K562 (cell line): ENCODE results near the gene DEPDC1B. TPM values are rescaled to one million over a fixed set of nuclear protein-coding genes. Genes with fewer than 3 reads are reported as not detected.
"Not testable (repeated sequence)": the region's sequence is repeated elsewhere in the genome, so short reads cannot be mapped to it uniquely, and the experiment has no call there.

Experiments used
- ATAC-seq: fragments of 200-7000 bp; cut with Tn5 transposase; 3 replicates; pipeline ENCODE4 v1.9.1; 2020; ENCODE audit warnings: moderate library complexity
- BruUV-seq: library from RNA; stranded (reverse); fragments of 400-500 nt; replicated peaks from 2 replicates; lab custom pipeline; 2021; lab: Mats Ljungman, UMichigan
- CTCF ChIA-PET: fragments of 300-600 bp; formaldehyde crosslinking; extraction: SDS; loops from one replicate; lab custom pipeline; 2021; ENCODE audit warnings: low intra/inter-chr PET ratio; lab: Yijun Ruan, JAX
- POLR2A ChIA-PET: fragments of 300-600, 350-650 bp; sonication (Branson Sonifier 250); formaldehyde crosslinking; extraction: SDS; loops from one replicate; lab custom pipeline; 2021; ENCODE audit warnings: antibody characterized with exemption, inconsistent platforms; lab: Yijun Ruan, JAX
- DNase-seq, 4 experiments: peaks; one replicate each; pipeline versions ENCODE4 v3.0.0 to v3.0.0-alpha.2; 2011 to 2018; ENCODE audit warnings: low spot score in 3 of 4, mixed read lengths in 3 of 4; ENCODE audit errors: extremely low read depth in 1 of 4
- FAIRE-seq: peaks from 2 replicates; lab custom pipeline; 2011; peaks lifted over from hg19 to GRCh38; lab: Jason Lieb, UNC
- H2AFZ ChIP-seq: 2 replicates; pipeline ENCODE4 v1.6.0; 2011; ENCODE audit warnings: low read depth, low read length, control low read depth, inconsistent platforms
- H3K27ac ChIP-seq: fragments of 200-600 bp; 3 replicates; pipeline ENCODE4 v1.8.0; 2011; ENCODE audit warnings: low read depth, mild to moderate bottlenecking, control low read depth, inconsistent platforms, low read length, moderate library complexity, mixed read lengths; ENCODE audit errors: extremely low read depth
- H3K27me3 ChIP-seq, 2 experiments: fragments of 300-600 bp in 1 of 2; 2 replicates in 1 of 2; 3 replicates in 1 of 2; pipeline versions ENCODE4 v1.6.0 to v1.8.0; 2011; ENCODE audit warnings: inconsistent platforms in 2 of 2, low read length in 2 of 2, mild to moderate bottlenecking in 1 of 2, mixed read lengths in 1 of 2, moderate library complexity in 1 of 2; ENCODE audit not compliant: control insufficient read depth in 2 of 2, insufficient read depth in 2 of 2
- H3K36me3 ChIP-seq: fragments of 300-600 bp; 3 replicates; pipeline ENCODE4 v1.8.0; 2011; ENCODE audit warnings: mild to moderate bottlenecking, low read length, inconsistent platforms; ENCODE audit not compliant: control insufficient read depth, insufficient read depth
- H3K4me1 ChIP-seq, 2 experiments: fragments of 200-600 bp in 1 of 2; replicated peaks in 1 of 2; 2 replicates in 1 of 2; 3 replicates in 1 of 2; pipeline versions ENCODE4 v1.5.1 to v1.8.0; 2011; ENCODE audit warnings: inconsistent platforms in 2 of 2, low read length in 2 of 2, mild to moderate bottlenecking in 1 of 2, mixed read lengths in 1 of 2, moderate library complexity in 1 of 2; ENCODE audit not compliant: control insufficient read depth in 2 of 2, insufficient read depth in 2 of 2
- H3K4me2 ChIP-seq: 2 replicates; pipeline ENCODE4 v1.6.1; 2011; ENCODE audit warnings: low read length, control low read depth, inconsistent platforms, mixed read lengths; ENCODE audit not compliant: insufficient read depth
- H3K4me3 ChIP-seq: fragments of 200-600 bp; sonication (generic), shearing (Covaris generic); 2 replicates; pipeline ENCODE4 v1.5.1; 2016; ENCODE audit warnings: control low read depth, inconsistent platforms
- H3K79me2 ChIP-seq: fragments of 200-600 bp; 3 replicates; pipeline ENCODE4 v1.8.0; 2011; ENCODE audit warnings: low read length, inconsistent platforms; ENCODE audit not compliant: control insufficient read depth, insufficient read depth
- H3K9ac ChIP-seq, 2 experiments: 2 replicates each; pipeline versions ENCODE4 v1.6.0 to v1.6.1; 2011; ENCODE audit warnings: low read depth in 2 of 2, low read length in 2 of 2, control low read depth in 1 of 2, inconsistent platforms in 1 of 2, mild to moderate bottlenecking in 1 of 2, mixed read lengths in 1 of 2; ENCODE audit not compliant: insufficient read depth in 1 of 2
- H3K9me1 ChIP-seq: one replicate; pipeline ENCODE4 v1.6.0; 2011; ENCODE audit warnings: inconsistent platforms, mild to moderate bottlenecking, low read length, moderate library complexity; ENCODE audit not compliant: control insufficient read depth, insufficient read depth
- H3K9me3 ChIP-seq: replicated peaks from 2 replicates; pipeline ENCODE4 v1.5.1; 2011; ENCODE audit warnings: low read depth, low read length, inconsistent platforms; ENCODE audit not compliant: control insufficient read depth, insufficient read depth
- H4K20me1 ChIP-seq: replicated peaks from 2 replicates; pipeline ENCODE4 v1.6.1; 2011; ENCODE audit warnings: low read length, inconsistent platforms, mixed read lengths; ENCODE audit not compliant: control insufficient read depth, insufficient read depth
- CBX5 ChIP-seq: IDR thresholded peaks from 2 replicates; pipeline ENCODE4 v1.6.1; 2014; ENCODE audit warnings: low read depth, borderline replicate concordance
- PYGO2 ChIP-seq: fragments of 450-650 bp; IDR thresholded peaks from 2 replicates; pipeline ENCODE4 v1.6.1; 2016; ENCODE audit warnings: mild to moderate bottlenecking, missing genetic modification characterization, moderate library complexity, missing compliant biosample characterization
- ZNF146 ChIP-seq: IDR thresholded peaks from one replicate; pipeline ENCODE4 v1.6.1; 2018; ENCODE audit warnings: missing compliant biosample characterization; ENCODE audit not compliant: unreplicated experiment
- ZNF507 ChIP-seq: conservative IDR thresholded peaks from 2 replicates; pipeline ENCODE4 v1.6.1; 2017; ENCODE audit warnings: missing genetic modification characterization, missing compliant biosample characterization
- WGBS: fragments of 100-300 bp; shearing (Covaris generic); methylation state at CpG from one replicate; pipeline ENCODE4 v1.1.6; 2016; ENCODE audit warnings: low coverage, mixed read lengths; ENCODE audit not compliant: insufficient coverage; ENCODE audit errors: missing lambda C conversion rate; 5-methylcytosine and 5-hydroxymethylcytosine counted together
- in situ Hi-C: fragments of 300-500 bp; cut with MboI; formaldehyde crosslinking; loops from 4 replicates; pipeline ENCODE4 v1.15.0; 2018; ENCODE audit warnings: inconsistent platforms, mixed read lengths
- intact Hi-C: fragments of 100-400 bp; cut with micrococcal nuclease; formaldehyde crosslinking; loops from 2 replicates; pipeline ENCODE4 v1.14.2; 2022
- polyA plus RNA-seq, 8 experiments: library from polyadenylated mRNA; depleted of rRNA in 4 of 8; stranded (reverse) in 5 of 8; unstranded in 3 of 8; fragments of >200 nt; fragmentation: Nextera tagmentation in 2 of 8; fragmentation: Illumina TruSeq in 1 of 8; extraction: Ambion mirVana in 2 of 8; extraction: Trizol in 1 of 8; gene quantifications; 2 replicates each; pipeline versions ENCODE4 v1.2.1 to v1.2.3, GENCODE V29; 2011 to 2014; ENCODE audit warnings: inconsistent platforms in 1 of 8, missing spikeins in 1 of 8
- total RNA-seq, 7 experiments: library from RNA; depleted of rRNA in 6 of 7; stranded (reverse); fragments of >200 nt in 6 of 7; fragmentation: Illumina TruSeq in 2 of 7; extraction: Trizol in 2 of 7; gene quantifications; 2 replicates each; pipeline versions ENCODE4 v1.2.1 to v1.2.3, GENCODE V29; 2011 to 2021; ENCODE audit warnings: low replicate concordance in 1 of 7
- TF ChIP-seq, protein P1 (sequence below): IDR thresholded peaks from 2 replicates; pipeline ENCODE4 v1.6.1; 2014; ENCODE audit warnings: antibody characterized with exemption

The DEPDC1B gene
- total and polyA plus RNA-seq, 9 of the 15 experiments (the other 6 are each of a cell fraction or from before 2014, with no cell fraction given), result 36.0 to 67.2 (median 44.5) TPM

DNA sequence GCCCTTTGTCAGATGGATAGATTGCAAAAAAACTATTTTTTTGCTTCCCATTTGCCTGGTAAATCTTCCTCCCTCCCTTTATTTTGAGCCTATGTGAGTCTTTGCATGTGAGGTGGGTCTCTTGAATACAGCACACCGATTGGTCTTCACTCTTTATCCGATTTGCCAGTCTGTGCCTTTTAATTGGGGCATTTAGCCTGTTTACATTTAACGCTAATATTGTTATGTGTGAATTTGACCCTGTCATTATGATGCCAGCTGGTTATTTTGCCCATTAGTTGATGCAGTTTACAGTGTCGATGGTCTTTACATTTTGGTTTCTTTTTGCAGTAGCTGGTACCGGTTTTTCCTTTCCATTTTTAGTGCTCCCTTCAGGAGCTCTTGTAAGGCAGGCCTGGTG is 13.0 kb upstream of the DEPDC1B start:
- no TSS peak for BruUV-seq
- Histone ChIP-seq H3K9ac (no peak overlapping the region), H3K27me3 (no peaks in the 10 kb centered on the region), H4K20me1 (no peaks in the 10 kb centered on the region), H3K79me2 (no peaks in the 10 kb centered on the region), H3K4me2 (no peak overlapping the region), H3K4me1 (no peaks in the 10 kb centered on the region; a peak in 1 of 5 replicates), H3K36me3 (no peaks in the 10 kb centered on the region), H3K9me3 (no peaks in the 10 kb centered on the region), H3K9me1 (no peaks in the 10 kb centered on the region), H3K4me3 (no peak overlapping the region), H2AFZ (no peak overlapping the region), H3K27ac (no peak overlapping the region)
- intact Hi-C loops (no loop called here), in situ Hi-C loops (no loop called here)
- ChIA-PET POLR2A (no interaction called here), CTCF (no interaction called here)
- FAIRE-seq (no peak), DNase-seq (no peak), ATAC-seq (no peak)
- WGBS, result 20% methylated on average over 5 of the region's 5 CpGs
- TF ChIP-seq CBX5 (no peak), PYGO2 (tag) (no peak), ZNF507 (tag) (peak; percentile 91)
- TF ChIP-seq, protein P1, sequence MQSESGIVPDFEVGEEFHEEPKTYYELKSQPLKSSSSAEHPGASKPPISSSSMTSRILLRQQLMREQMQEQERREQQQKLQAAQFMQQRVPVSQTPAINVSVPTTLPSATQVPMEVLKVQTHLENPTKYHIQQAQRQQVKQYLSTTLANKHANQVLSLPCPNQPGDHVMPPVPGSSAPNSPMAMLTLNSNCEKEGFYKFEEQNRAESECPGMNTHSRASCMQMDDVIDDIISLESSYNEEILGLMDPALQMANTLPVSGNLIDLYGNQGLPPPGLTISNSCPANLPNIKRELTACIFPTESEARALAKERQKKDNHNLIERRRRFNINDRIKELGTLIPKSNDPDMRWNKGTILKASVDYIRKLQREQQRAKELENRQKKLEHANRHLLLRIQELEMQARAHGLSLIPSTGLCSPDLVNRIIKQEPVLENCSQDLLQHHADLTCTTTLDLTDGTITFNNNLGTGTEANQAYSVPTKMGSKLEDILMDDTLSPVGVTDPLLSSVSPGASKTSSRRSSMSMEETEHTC, result no peak

DNA sequence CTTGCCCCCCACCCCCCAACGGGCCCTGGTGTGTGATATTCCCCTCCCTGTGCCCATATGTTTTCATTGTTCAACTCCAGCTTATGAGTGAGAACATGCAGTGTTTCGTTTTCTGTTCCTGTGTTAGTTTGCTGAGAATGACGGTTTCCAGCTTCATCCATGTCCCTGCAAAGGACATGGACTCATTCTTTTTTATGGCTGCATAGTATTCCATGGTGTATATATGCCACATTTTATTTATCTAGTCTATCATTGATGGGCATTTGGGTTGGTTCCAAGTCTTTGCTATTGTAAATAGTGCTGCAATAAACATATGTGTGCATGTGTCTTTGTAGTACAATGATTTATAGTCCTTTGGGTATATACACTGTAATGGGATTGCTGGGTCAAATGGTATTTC is 11.9 kb upstream of the DEPDC1B start:
- H3K4me1 ChIP-seq, H3K4me2 ChIP-seq, in situ Hi-C loops, BruUV-seq, H4K20me1 ChIP-seq, H3K36me3 ChIP-seq, FAIRE-seq, H3K27ac ChIP-seq, DNase-seq, H3K9me1 ChIP-seq, H3K9me3 ChIP-seq, H3K9ac ChIP-seq, H3K27me3 ChIP-seq, CTCF ChIA-PET, H3K79me2 ChIP-seq, ATAC-seq, H2AFZ ChIP-seq, intact Hi-C loops, H3K4me3 ChIP-seq: not testable (repeated sequence)
- POLR2A ChIA-PET, result interaction anchor here (3.2 kb wide), 1 partner anchor 12 kb away, joined by 20 read pairs; the partner anchor contains the start of gene DEPDC1B
- 0% methylated on average over 3 of the region's 3 CpGs for WGBS
- peak; percentile 70 for TF ChIP-seq ZNF146
